Esophagus squamous epithelium (tissue), 5 donors: Measurements from ENCODE around the gene EWSR1. TPM values are rescaled to one million over a fixed set of nuclear protein-coding genes. Genes with fewer than 3 reads are reported as not detected.
A peak's percentile ranks its signal among the peaks of the same experiment; 100 is the strongest.

Experiments used
- DNase-seq: peaks from one replicate; lab custom pipeline; 2025; lab: John Stamatoyannopoulos, UW
- H3K27ac ChIP-seq, 4 donors: fragments of 200-600 bp; sonication (generic); one replicate each; pipeline ENCODE4 v1.5.1; 2016 to 2019; ENCODE audit warnings: mild to moderate bottlenecking in 1 of 4
- H3K27me3 ChIP-seq, 4 donors: fragments of 200-600 bp; sonication (generic); 1 replicate in 3 of 4; 2 replicates in 1 of 4; pipeline versions ENCODE4 v1.5.1 to v1.6.0; 2017 to 2021; ENCODE audit warnings: antibody characterized with exemption in 1 of 4
- H3K36me3 ChIP-seq, 3 donors: fragments of 200-600 bp; sonication (generic); one replicate each; pipeline ENCODE4 v1.5.1; 2016 to 2019
- H3K4me1 ChIP-seq, 3 donors: fragments of 200-600 bp; sonication (generic); one replicate each; pipeline ENCODE4 v1.5.1; 2017 to 2019
- H3K4me3 ChIP-seq, 4 donors: fragments of 200-600 bp; sonication (generic); 1 replicate in 3 of 4; 2 replicates in 1 of 4; pipeline ENCODE4 v1.5.1; 2016 to 2019; ENCODE audit warnings: mild to moderate bottlenecking in 2 of 4, moderate library complexity in 1 of 4
- H3K9me3 ChIP-seq, 3 donors: fragments of 200-600 bp; sonication (generic); one replicate each; pipeline ENCODE4 v1.5.1; 2016 to 2019
- POLR2A ChIP-seq, 4 donors: fragments of 450-650 bp; IDR thresholded peaks; one replicate each; pipeline ENCODE4 v1.6.1; 2017; ENCODE audit warnings: antibody characterized with exemption in 4 of 4, mild to moderate bottlenecking in 4 of 4, moderate library complexity in 3 of 4
- WGBS, 2 donors: methylation state at CpG; one replicate each; pipeline ENCODE4 v1.1.5; 2018; 5-methylcytosine and 5-hydroxymethylcytosine counted together
- intact Hi-C: fragments of 100-400 bp; cut with DNase I; formaldehyde crosslinking; loops from one replicate; pipeline ENCODE4 v1.15.0; 2022
- total RNA-seq, 4 donors: library from RNA; depleted of rRNA; stranded (reverse); fragments of >200 nt; gene quantifications; one replicate each; pipeline ENCODE4 v1.1.0, GENCODE V29; 2016
- TF ChIP-seq, protein P1 (sequence below), 6 experiments: fragments of 450-650 bp in 4 of 6; fragments of 200-600 bp in 2 of 6; sonication (generic) in 2 of 6; IDR thresholded peaks; one replicate each; pipeline ENCODE4 v1.5.1; 2016 to 2019; ENCODE audit warnings: antibody characterized with exemption in 6 of 6, mild to moderate bottlenecking in 4 of 6, moderate library complexity in 4 of 6
- donor health status: DM: yes; HTN: yes; CAD: no.

EWSR1 gene
- total RNA-seq, 4 donors from 2014 or later: 124 to 217 (median 174) TPM

DNA sequence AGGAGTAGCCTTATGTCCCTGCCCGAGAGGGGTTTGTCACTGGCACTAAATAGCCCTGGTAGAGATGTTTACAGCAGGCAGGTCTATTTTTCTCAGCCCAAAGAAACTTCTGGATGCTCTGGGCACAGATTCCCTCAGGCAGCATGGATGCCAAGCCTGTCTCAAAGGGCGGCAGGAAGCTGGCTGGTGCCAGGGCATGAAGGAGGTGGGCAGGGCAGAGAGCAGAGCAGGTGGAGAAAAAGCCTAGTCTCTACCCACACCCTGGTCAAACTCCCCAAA is 34.3 kb downstream of the EWSR1 start:
- WGBS, 2 donors: 50% methylated on average over 2 of the region's 2 CpGs; no CpG with 5 or more reads in 1 of the 2 donors
- TF ChIP-seq POLR2A (IDR thresholded peaks at IDR 0.05): no peak
- TF ChIP-seq, protein P1, sequence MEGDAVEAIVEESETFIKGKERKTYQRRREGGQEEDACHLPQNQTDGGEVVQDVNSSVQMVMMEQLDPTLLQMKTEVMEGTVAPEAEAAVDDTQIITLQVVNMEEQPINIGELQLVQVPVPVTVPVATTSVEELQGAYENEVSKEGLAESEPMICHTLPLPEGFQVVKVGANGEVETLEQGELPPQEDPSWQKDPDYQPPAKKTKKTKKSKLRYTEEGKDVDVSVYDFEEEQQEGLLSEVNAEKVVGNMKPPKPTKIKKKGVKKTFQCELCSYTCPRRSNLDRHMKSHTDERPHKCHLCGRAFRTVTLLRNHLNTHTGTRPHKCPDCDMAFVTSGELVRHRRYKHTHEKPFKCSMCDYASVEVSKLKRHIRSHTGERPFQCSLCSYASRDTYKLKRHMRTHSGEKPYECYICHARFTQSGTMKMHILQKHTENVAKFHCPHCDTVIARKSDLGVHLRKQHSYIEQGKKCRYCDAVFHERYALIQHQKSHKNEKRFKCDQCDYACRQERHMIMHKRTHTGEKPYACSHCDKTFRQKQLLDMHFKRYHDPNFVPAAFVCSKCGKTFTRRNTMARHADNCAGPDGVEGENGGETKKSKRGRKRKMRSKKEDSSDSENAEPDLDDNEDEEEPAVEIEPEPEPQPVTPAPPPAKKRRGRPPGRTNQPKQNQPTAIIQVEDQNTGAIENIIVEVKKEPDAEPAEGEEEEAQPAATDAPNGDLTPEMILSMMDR (IDR thresholded peaks at IDR 0.05): no peak
- no peak for DNase-seq
- Histone ChIP-seq H3K36me3 (peaks cover 24 to 45% (median 30%) of the 10 kb centered on the region in 3 donors), H3K4me3 (no peak overlapping the region), H3K4me1 (peaks cover 14 to 43% (median 15%) of the 10 kb centered on the region in 3 donors), H3K27ac (peak overlapping the region in 2 of 4 donors; percentile 25 to 29), H3K27me3 (no peaks in the 10 kb centered on the region), H3K9me3 (no peaks in the 10 kb centered on the region)
- intact Hi-C loops: no loop called here

DNA sequence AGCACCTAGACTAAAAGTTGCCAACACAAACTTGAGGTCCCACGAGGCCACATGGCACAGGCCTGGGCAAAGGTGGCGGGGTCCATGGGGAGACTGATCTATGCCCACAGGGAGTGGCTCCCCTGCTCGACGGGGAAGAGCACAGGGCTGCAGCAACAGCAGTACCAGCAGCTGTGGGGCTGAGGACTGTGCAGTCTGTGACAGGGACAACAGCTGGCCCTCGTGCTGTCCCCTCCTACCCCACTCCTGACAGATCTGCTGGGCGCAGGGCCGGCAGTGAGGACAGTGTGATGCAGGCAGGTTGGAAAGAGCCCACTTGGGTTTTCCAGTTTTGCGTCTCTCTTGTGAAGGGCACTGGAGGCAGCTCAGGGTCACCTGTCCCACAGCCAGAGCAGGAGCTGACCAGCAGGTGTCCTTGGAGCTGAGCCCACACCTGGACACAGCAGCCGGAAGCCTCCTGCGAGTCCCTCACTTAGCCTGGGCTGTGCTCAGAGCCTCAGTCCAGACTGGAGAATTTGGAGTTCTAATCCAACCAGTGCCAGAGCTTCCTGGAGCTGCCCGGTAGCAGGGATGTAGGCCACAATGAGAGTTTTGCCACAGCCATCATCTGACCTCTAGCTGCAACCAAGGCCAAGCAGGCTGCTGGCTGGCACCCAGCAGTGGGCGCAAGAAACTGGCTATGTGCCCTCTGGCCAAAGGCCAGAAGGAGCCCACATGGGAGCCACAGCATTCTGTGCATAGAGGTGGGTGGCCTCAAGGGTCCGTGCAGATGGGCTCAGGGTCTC is 34.8 kb downstream of the EWSR1 start:
- H3K4me1 ChIP-seq: peaks cover 18 to 48% (median 19%) of the 10 kb centered on the region in 3 donors
- H3K27me3 ChIP-seq: no peaks in the 10 kb centered on the region
- peaks cover 19 to 40% (median 25%) of the 10 kb centered on the region in 3 donors for H3K36me3 ChIP-seq
- 31 to 49% methylated on average over 5 to 8 of the region's 13 CpGs for WGBS, 2 donors
- TF ChIP-seq, protein P1 (IDR thresholded peaks at IDR 0.05): no peak
- TF ChIP-seq POLR2A (IDR thresholded peaks at IDR 0.05): no peak
- peak overlapping the region in 2 of 4 donors; percentile 25 to 29 for H3K27ac ChIP-seq
- no peak overlapping the region for H3K4me3 ChIP-seq
- DNase-seq: no peak
- H3K9me3 ChIP-seq: no peaks in the 10 kb centered on the region
- intact Hi-C loops: no loop called here

DNA sequence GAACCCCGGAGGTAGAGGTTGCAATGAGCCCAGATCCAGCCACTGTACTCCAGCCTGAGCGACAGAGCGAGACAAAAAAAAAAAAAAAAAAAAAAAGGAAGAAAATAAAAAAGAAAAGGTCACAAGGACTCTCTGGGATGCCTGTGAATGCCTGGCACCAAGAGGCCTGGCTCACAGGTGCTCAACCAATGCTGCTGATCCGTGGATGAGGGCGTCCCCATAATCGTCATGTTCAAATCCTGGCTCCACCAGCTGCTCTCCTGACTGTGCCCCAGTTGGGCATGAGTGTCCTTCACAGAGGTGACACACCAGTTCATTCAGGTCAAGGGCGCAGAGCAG is 37.7 kb downstream of the EWSR1 start:
- no peak for DNase-seq
- intact Hi-C loops: no loop called here
- Histone ChIP-seq H3K9me3 (no peaks in the 10 kb centered on the region), H3K4me1 (peaks cover 47 to 78% (median 48%) of the 10 kb centered on the region in 3 donors), H3K27me3 (no peaks in the 10 kb centered on the region), H3K36me3 (peaks cover 0 to 10% (median 0%) of the 10 kb centered on the region in 3 donors), H3K4me3 (peak overlapping the region; percentile 69 to 98 (median 74)), H3K27ac (peak overlapping the region; percentile 88 to 96 (median 90))
- 50 to 51% methylated on average over 6 to 7 of the region's 7 CpGs for WGBS, 2 donors
- TF ChIP-seq POLR2A (IDR thresholded peaks at IDR 0.05): no peak
- TF ChIP-seq, protein P1 (IDR thresholded peaks at IDR 0.05): no peak

DNA sequence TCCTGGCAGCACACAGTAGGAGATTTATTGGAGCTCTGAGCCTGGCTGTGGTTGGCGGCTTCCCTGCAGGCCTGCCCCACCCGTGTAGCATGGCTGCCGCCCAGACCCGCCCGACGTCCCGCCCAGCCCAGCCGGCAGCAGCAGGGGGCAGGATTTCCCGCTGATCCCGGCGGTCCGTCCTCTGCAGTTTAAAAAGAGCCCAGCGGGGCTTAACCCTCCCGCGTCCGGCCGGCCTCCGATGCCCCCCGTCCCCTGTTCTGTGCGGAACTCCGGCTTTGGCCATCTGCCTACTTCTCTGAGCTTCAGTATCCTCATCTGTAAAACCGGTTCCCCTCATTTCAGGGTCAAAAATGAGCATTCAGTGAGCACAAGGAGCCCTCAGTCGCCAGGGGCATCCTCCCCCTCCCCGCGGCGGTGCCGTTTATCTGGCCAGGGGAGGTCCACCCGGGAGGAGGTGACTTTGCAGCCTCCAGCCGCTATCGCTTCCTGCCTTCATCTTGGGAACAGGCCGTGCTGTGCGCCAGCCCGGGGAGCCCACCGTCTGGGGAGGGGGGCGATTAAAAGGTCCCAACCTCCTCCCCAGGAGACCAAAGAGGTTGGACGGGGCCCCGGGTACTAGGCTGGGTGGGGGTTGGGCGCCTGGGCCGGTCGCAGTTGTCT is 38.2 kb downstream of the EWSR1 start, which contains the start of gene GAS2L1:
Gene GAS2L1 (plus strand): TSS at position 476 of the 660 bp plus-strand sequence. CDS start 1,456 bp downstream, outside the sequence.
- no peak for TF ChIP-seq POLR2A (IDR thresholded peaks at IDR 0.05)
- TF ChIP-seq, protein P1 (IDR thresholded peaks at IDR 0.05): peak in 5 of 6 experiments; percentile 64 to 78 (median 71)
- Histone ChIP-seq H3K4me3 (peak within 1 kb of the TSS; percentile 69 to 98 (median 74)), H3K27me3 (no peaks in the 10 kb centered on the region), H3K4me1 (peaks cover 52 to 83% (median 53%) of the 10 kb centered on the region in 3 donors), H3K9me3 (no peaks in the 10 kb centered on the region), H3K36me3 (peaks cover 0 to 5% (median 0%) of the 10 kb centered on the region in 3 donors), H3K27ac (peak within 1 kb of the TSS; percentile 88 to 96 (median 90))
- WGBS, 2 donors: 0% methylated on average over 11 to 14 of the region's 40 CpGs
- DNase-seq: no peak
- intact Hi-C loops: no loop called here
